ENCODE results near the gene POU2F3.

POU2F3 gene

GRCh38 chr11:120317689-120318480 lies 77.9 kb downstream of the POU2F3 start:
- no peak for DNase-seq (ENCODE audit: low read depth)

GRCh38 chr11:120318906-120319305 lies 79.0 kb downstream of the POU2F3 start:
- no peak for DNase-seq (ENCODE audit: low read depth)

- DNase-seq (ENCODE audit: low read depth), result no peak
Measured at GRCh38 chr11:120324932-120325810, 85.2 kb downstream of the POU2F3 start, which contains the start of gene TLCD5. TSS of gene TLCD5 (plus strand) at chr11:120325299. CDS start at chr11:120327442, 2,143 bp downstream.

- DNase-seq (ENCODE audit: low read depth), result no peak
Measured at GRCh38 chr11:120326228-120326627, 86.3 kb downstream of the POU2F3 start.

- DNase-seq (ENCODE audit: low read depth), result no peak
Measured at GRCh38 chr11:120326845-120327281, 86.9 kb downstream of the POU2F3 start.

GRCh38 chr11:120327311-120327710 lies 87.4 kb downstream of the POU2F3 start:
- DNase-seq (ENCODE audit: low read depth), result no peak

- no peak for DNase-seq (ENCODE audit: low read depth)
Measured at GRCh38 chr11:120329556-120329955, 89.6 kb downstream of the POU2F3 start.

- no peak for DNase-seq (ENCODE audit: low read depth)
Measured at GRCh38 chr11:120330045-120330444, 90.1 kb downstream of the POU2F3 start.

- peak; percentile 75 for DNase-seq (ENCODE audit: low read depth)
Measured at GRCh38 chr11:120331301-120331996, 91.5 kb downstream of the POU2F3 start.

GRCh38 chr11:120332822-120333716 lies 93.1 kb downstream of the POU2F3 start:
- DNase-seq (ENCODE audit: low read depth), result no peak

GRCh38 chr11:120333801-120334200 lies 93.9 kb downstream of the POU2F3 start:
- DNase-seq (ENCODE audit: low read depth), result no peak

GRCh38 chr11:120334332-120334731 lies 94.4 kb downstream of the POU2F3 start:
- no peak for DNase-seq (ENCODE audit: low read depth)

- DNase-seq (ENCODE audit: low read depth), result peak; percentile 56
Measured at GRCh38 chr11:120334894-120335462, 95.0 kb downstream of the POU2F3 start.

GRCh38 chr11:120335556-120335907 lies 95.6 kb downstream of the POU2F3 start:
- DNase-seq (ENCODE audit: low read depth), result no peak

GRCh38 chr11:120335908-120336640 lies 96.1 kb downstream of the POU2F3 start, which contains the start of gene ARHGEF12:
TSS of gene ARHGEF12 (plus strand) at chr11:120336413. CDS start at chr11:120337244, 831 bp downstream.
- DNase-seq (ENCODE audit: low read depth), result peak; percentile 85

GRCh38 chr11:120336641-120337354 lies 96.9 kb downstream of the POU2F3 start:
- DNase-seq (ENCODE audit: low read depth), result no peak

- no peak for DNase-seq (ENCODE audit: low read depth)
Measured at GRCh38 chr11:120337355-120338106, 97.6 kb downstream of the POU2F3 start.

GRCh38 chr11:120338107-120338933 lies 98.4 kb downstream of the POU2F3 start:
- DNase-seq (ENCODE audit: low read depth), result no peak
